NCI-H2171 (cell line): Measurements from ENCODE around the gene TMPRSS15.
"Not testable (repeated sequence)": the region's sequence is repeated elsewhere in the genome, so short reads cannot be mapped to it uniquely, and the experiment has no call there.

Experiments used
- DNase-seq: peaks from one replicate; lab custom pipeline; 2025; lab: John Stamatoyannopoulos, UW

TMPRSS15 gene

GRCh38 chr21:18403735-18404450, at the start of gene TMPRSS15:
Gene TMPRSS15, minus strand, starts transcription at chr21:18403785. Its CDS starts 163 bp downstream, at chr21:18403622.
- no peak for DNase-seq

- DNase-seq = no peak
These were observed 48.1 kb upstream of the TMPRSS15 start for GRCh38 chr21:18451670-18452069.

- no peak for DNase-seq
These were observed 46.3 kb upstream of the TMPRSS15 start for GRCh38 chr21:18449605-18450550.

GRCh38 chr21:18443701-18444100, 40.1 kb upstream of the TMPRSS15 start:
- DNase-seq = no peak

GRCh38 chr21:18443085-18443484, 39.5 kb upstream of the TMPRSS15 start:
- no peak for DNase-seq

GRCh38 chr21:18430341-18430740, 26.8 kb upstream of the TMPRSS15 start:
- DNase-seq = no peak

GRCh38 chr21:18424276-18424675, 20.7 kb upstream of the TMPRSS15 start:
- DNase-seq = no peak

- no peak for DNase-seq
These were observed 13.7 kb upstream of the TMPRSS15 start for GRCh38 chr21:18417141-18417790.

- no peak for DNase-seq
These were observed 8.0 kb upstream of the TMPRSS15 start for GRCh38 chr21:18411565-18411964.

GRCh38 chr21:18409579-18409978, 6.0 kb upstream of the TMPRSS15 start:
- DNase-seq = no peak

GRCh38 chr21:18398843-18399242, 4.7 kb downstream of the TMPRSS15 start:
- no peak for DNase-seq

GRCh38 chr21:18387994-18388393, 15.6 kb downstream of the TMPRSS15 start:
- no peak for DNase-seq

GRCh38 chr21:18384771-18385170, 18.8 kb downstream of the TMPRSS15 start:
- peak; percentile 1 for DNase-seq

- not testable (repeated sequence) for DNase-seq
These were observed 20.5 kb downstream of the TMPRSS15 start for GRCh38 chr21:18382934-18383619.

GRCh38 chr21:18382141-18382540, 21.4 kb downstream of the TMPRSS15 start:
- DNase-seq = no peak

- DNase-seq = no peak
These were observed 30.0 kb downstream of the TMPRSS15 start for GRCh38 chr21:18373606-18374005.

- no peak for DNase-seq
These were observed 33.3 kb downstream of the TMPRSS15 start for GRCh38 chr21:18370301-18370700.

- peak; percentile 6 for DNase-seq
These were observed 34.5 kb downstream of the TMPRSS15 start for GRCh38 chr21:18369115-18369514.

GRCh38 chr21:18368205-18368604, 35.4 kb downstream of the TMPRSS15 start:
- DNase-seq = no peak

GRCh38 chr21:18356801-18357200, 46.8 kb downstream of the TMPRSS15 start:
- no peak for DNase-seq

- DNase-seq = no peak
These were observed 48.6 kb downstream of the TMPRSS15 start for GRCh38 chr21:18354947-18355346.

GRCh38 chr21:18350216-18350615, 53.4 kb downstream of the TMPRSS15 start:
- DNase-seq = no peak
